CD4-positive, alpha-beta memory T cell (primary cell): ENCODE measurements around the gene WDR27. TPM values are rescaled to one million over a fixed set of nuclear protein-coding genes. Genes with fewer than 3 reads are reported as not detected.
"Not testable (repeated sequence)": the region's sequence is repeated elsewhere in the genome, so short reads cannot be mapped to it uniquely, and the experiment has no call there.

ENCODE experiments used
- CTCF ChIA-PET: fragments of 350-600 bp; sonication (Branson Sonifier 250); formaldehyde crosslinking; loops from one replicate; lab custom pipeline; 2021; ENCODE audit warnings: inconsistent platforms; ENCODE audit not compliant: partially characterized antibody; lab: Charles Lee
- POLR2A ChIA-PET: fragments of 350-600 bp; sonication (Branson Sonifier 250); formaldehyde crosslinking; loops from one replicate; lab custom pipeline; 2021; ENCODE audit not compliant: partially characterized antibody; lab: Charles Lee
- DNase-seq, 5 donors: peaks; one replicate each; pipeline versions ENCODE4 v3.0.0 to v3.0.0-alpha.2; 2020 to 2022; ENCODE audit warnings: mixed read lengths in 1 of 5
- H3K27ac ChIP-seq: one replicate; pipeline ENCODE4 v1.7.0; 2013; ENCODE audit warnings: low read depth, low read length
- H3K27me3 ChIP-seq: 2 replicates; pipeline ENCODE4 v1.7.0; 2013; ENCODE audit warnings: mild to moderate bottlenecking, low read length, moderate library complexity; ENCODE audit not compliant: insufficient read depth
- H3K36me3 ChIP-seq: 2 replicates; pipeline ENCODE4 v1.7.0; 2013; ENCODE audit warnings: mild to moderate bottlenecking, low read length, moderate library complexity; ENCODE audit not compliant: insufficient read depth
- H3K4me1 ChIP-seq: 2 replicates; pipeline ENCODE4 v1.7.0; 2013; ENCODE audit warnings: mild to moderate bottlenecking, low read length, moderate library complexity; ENCODE audit not compliant: insufficient read depth
- H3K4me3 ChIP-seq, 2 donors: one replicate each; pipeline ENCODE4 v1.7.0; 2013; ENCODE audit warnings: low read length in 2 of 2, mild to moderate bottlenecking in 1 of 2
- H3K9me3 ChIP-seq, 2 donors: one replicate each; pipeline ENCODE4 v1.7.0; 2013; ENCODE audit warnings: low read length in 2 of 2, control low read depth in 1 of 2; ENCODE audit not compliant: control insufficient read depth in 1 of 2
- H3K27ac Mint-ChIP-seq, 7 donors: one replicate each; pipeline ENCODE4 v1.8.0; 2020 to 2021; ENCODE audit warnings: mixed read lengths in 7 of 7, mild to moderate bottlenecking in 6 of 7, inconsistent platforms in 3 of 7, moderate library complexity in 3 of 7
- H3K27me3 Mint-ChIP-seq, 2 donors: one replicate each; pipeline ENCODE4 v1.8.0; 2020 to 2021; ENCODE audit warnings: mixed read lengths in 2 of 2
- H3K36me3 Mint-ChIP-seq, 2 donors: one replicate each; pipeline ENCODE4 v1.8.0; 2020 to 2021; ENCODE audit warnings: mixed read lengths in 2 of 2, inconsistent platforms in 1 of 2, mild to moderate bottlenecking in 1 of 2
- H3K4me1 Mint-ChIP-seq, 4 donors: one replicate each; pipeline ENCODE4 v1.8.0; 2020 to 2021; ENCODE audit warnings: mixed read lengths in 4 of 4, mild to moderate bottlenecking in 1 of 4
- H3K4me3 Mint-ChIP-seq, 8 donors: one replicate each; pipeline ENCODE4 v1.8.0; 2020 to 2021; ENCODE audit warnings: mixed read lengths in 8 of 8, mild to moderate bottlenecking in 7 of 8, moderate library complexity in 6 of 8, inconsistent platforms in 3 of 8
- H3K9me3 Mint-ChIP-seq, 8 donors: one replicate each; pipeline ENCODE4 v1.8.0; 2020 to 2021; ENCODE audit warnings: mixed read lengths in 8 of 8, mild to moderate bottlenecking in 5 of 8, inconsistent platforms in 3 of 8, moderate library complexity in 1 of 8
- intact Hi-C: fragments of 100-400 bp; cut with micrococcal nuclease; formaldehyde crosslinking; loops from one replicate; pipeline ENCODE4 v1.15.1; 2023
- polyA plus RNA-seq, 2 donors: library from polyadenylated mRNA; unstranded; fragments of 300-500 nt; fragmentation: Illumina TruSeq; gene quantifications; one replicate each; pipeline ENCODE4 v1.2.3, GENCODE V29; 2021
- total RNA-seq, 2 experiments: library from RNA; stranded (reverse); gene quantifications; one replicate each; pipeline ENCODE4 v1.2.3, GENCODE V29; 2021

Gene WDR27
- total and polyA plus RNA-seq, 4 experiments from 2014 or later: 5.9 to 82.8 (median 39.8) TPM

DNA sequence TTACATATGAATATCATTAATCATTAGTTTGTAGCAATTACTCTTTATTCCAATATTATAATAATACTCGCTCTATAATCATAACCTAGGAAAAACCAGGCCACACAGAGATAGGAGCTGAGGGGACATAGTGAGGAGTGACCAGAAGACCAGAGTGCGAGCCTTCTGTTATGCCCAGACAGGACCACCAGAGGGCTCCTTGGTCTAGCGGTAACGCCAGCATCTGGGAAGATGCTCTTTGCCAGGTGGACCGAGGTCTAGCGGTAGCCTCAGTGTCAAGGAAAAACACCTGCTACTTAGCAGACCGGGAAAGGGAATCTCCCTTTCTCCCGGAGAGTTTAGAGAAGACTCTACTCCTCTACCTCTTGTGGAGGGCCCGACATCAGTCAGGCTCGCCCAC lies 4.7 kb downstream of the WDR27 start:
- H3K36me3 ChIP-seq, H3K27ac ChIP-seq, H3K9me3 Mint-ChIP-seq, DNase-seq, H3K4me3 ChIP-seq, intact Hi-C loops, CTCF ChIA-PET, H3K27me3 Mint-ChIP-seq, H3K4me3 Mint-ChIP-seq, H3K9me3 ChIP-seq, POLR2A ChIA-PET, H3K27ac Mint-ChIP-seq, H3K27me3 ChIP-seq: not testable (repeated sequence)
- Mint-ChIP-seq H3K4me1 (peaks cover 9 to 34% (median 18%) of the 10 kb centered on the region in 4 donors), H3K36me3 (peaks cover 19 to 23% of the 10 kb centered on the region in 2 donors)
- H3K4me1 ChIP-seq: peaks cover 13% of the 10 kb centered on the region

GRCh38 chr6:169695131-169695530 lies 6.7 kb downstream of the WDR27 start:
- no peaks in the 10 kb centered on the region for H3K36me3 ChIP-seq
- ChIA-PET CTCF (no interaction called here), POLR2A (no interaction called here)
- H3K9me3 ChIP-seq: no peaks in the 10 kb centered on the region
- Mint-ChIP-seq H3K4me1 (peaks cover 6 to 23% (median 12%) of the 10 kb centered on the region in 4 donors), H3K27me3 (no peaks in the 10 kb centered on the region), H3K9me3 (peaks cover 0 to 13% (median 7%) of the 10 kb centered on the region in 8 donors), H3K4me3 (no peak overlapping the region), H3K36me3 (peaks cover 16 to 38% of the 10 kb centered on the region in 2 donors), H3K27ac (no peak overlapping the region)
- peaks cover 1% of the 10 kb centered on the region for H3K4me1 ChIP-seq
- H3K27ac ChIP-seq: no peak overlapping the region
- no peak overlapping the region for H3K4me3 ChIP-seq
- intact Hi-C loops: no loop called here
- H3K27me3 ChIP-seq: no peaks in the 10 kb centered on the region
- DNase-seq: no peak

DNA sequence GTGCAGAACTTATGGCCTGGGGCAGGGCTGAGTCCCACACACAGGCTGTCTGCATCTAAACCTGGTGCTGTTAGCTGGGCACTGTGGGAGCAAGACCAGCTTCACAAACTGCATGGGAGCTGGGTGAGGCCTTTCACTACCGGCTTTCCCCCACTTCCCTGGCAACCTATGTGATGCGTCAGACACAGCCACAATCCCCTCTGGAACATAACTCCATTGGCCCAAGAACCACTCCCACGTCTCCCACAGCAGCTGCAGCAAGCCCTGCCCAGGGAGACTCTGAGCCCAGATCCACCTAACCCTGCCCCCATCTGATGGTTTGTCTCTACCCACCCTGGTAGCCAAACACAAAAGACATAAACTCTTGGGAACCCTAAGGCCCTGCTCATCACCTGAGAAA lies 9.3 kb downstream of the WDR27 start:
- no peaks in the 10 kb centered on the region for H3K4me1 ChIP-seq
- no peak overlapping the region for H3K27ac Mint-ChIP-seq
- CTCF ChIA-PET: interaction anchor here (0.8 kb wide), 2 partner anchors 9 to 22 kb away, joined by 3 read pairs; no protein-coding TSS in a partner anchor
- DNase-seq: no peak
- H3K27me3 Mint-ChIP-seq: no peaks in the 10 kb centered on the region
- no peak overlapping the region for H3K27ac ChIP-seq
- POLR2A ChIA-PET: interaction anchor here (2.0 kb wide), 1 partner anchor 9 kb away, joined by 11 read pairs; the partner anchor contains the start of genes C6orf120 and WDR27
- H3K27me3 ChIP-seq: no peaks in the 10 kb centered on the region
- no peaks in the 10 kb centered on the region for H3K36me3 ChIP-seq
- H3K9me3 Mint-ChIP-seq: peaks cover 0 to 13% (median 7%) of the 10 kb centered on the region in 8 donors
- intact Hi-C loops: no loop called here
- H3K4me1 Mint-ChIP-seq: peaks cover 0 to 6% (median 2%) of the 10 kb centered on the region in 4 donors
- H3K36me3 Mint-ChIP-seq: peaks cover 30 to 60% of the 10 kb centered on the region in 2 donors
- no peak overlapping the region for H3K4me3 Mint-ChIP-seq
- no peaks in the 10 kb centered on the region for H3K9me3 ChIP-seq
- H3K4me3 ChIP-seq: no peak overlapping the region

- Mint-ChIP-seq H3K4me1 (peaks cover 0 to 6% (median 2%) of the 10 kb centered on the region in 4 donors), H3K27me3 (no peaks in the 10 kb centered on the region), H3K36me3 (peaks cover 41 to 71% of the 10 kb centered on the region in 2 donors), H3K9me3 (peaks cover 0 to 18% (median 13%) of the 10 kb centered on the region in 8 donors), H3K27ac (no peak overlapping the region), H3K4me3 (no peak overlapping the region)
- ChIA-PET CTCF (no interaction called here), POLR2A (interaction anchor here (2.0 kb wide), 1 partner anchor 10 kb away, joined by 11 read pairs; the partner anchor contains the start of genes C6orf120 and WDR27)
- Histone ChIP-seq H3K36me3 (no peaks in the 10 kb centered on the region), H3K4me3 (no peak overlapping the region), H3K4me1 (no peaks in the 10 kb centered on the region), H3K27me3 (no peaks in the 10 kb centered on the region), H3K9me3 (no peaks in the 10 kb centered on the region), H3K27ac (no peak overlapping the region)
- no peak for DNase-seq
- intact Hi-C loops: no loop called here
Observed at GRCh38 chr6:169691260-169691659, 10.6 kb downstream of the WDR27 start.

DNA sequence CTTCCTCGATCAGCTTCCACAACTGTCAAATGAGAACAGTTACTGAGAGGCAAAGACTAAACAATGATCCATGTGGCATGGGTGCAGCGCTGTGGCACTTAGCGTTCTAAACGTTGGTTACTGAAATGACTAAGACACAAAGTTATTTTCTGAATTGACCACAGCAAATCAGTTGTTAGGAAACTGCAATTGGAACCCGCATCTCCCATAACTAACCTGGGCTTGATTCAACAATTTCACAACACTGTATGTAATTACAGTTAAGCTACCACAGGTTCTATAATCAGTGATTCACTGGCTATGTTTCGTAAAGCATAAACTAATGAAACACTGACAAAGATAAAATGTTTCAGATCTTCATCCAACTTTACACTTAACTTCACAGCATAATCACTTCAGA lies 12.5 kb downstream of the WDR27 start:
- H3K4me1 Mint-ChIP-seq: peaks cover 0 to 6% (median 2%) of the 10 kb centered on the region in 4 donors

GRCh38 chr6:169685860-169686259 lies 16.0 kb downstream of the WDR27 start:
- Mint-ChIP-seq H3K36me3 (peaks cover 66 to 82% of the 10 kb centered on the region in 2 donors), H3K27me3 (no peaks in the 10 kb centered on the region), H3K4me3 (no peak overlapping the region), H3K9me3 (peaks cover 0 to 29% (median 16%) of the 10 kb centered on the region in 8 donors), H3K27ac (no peak overlapping the region), H3K4me1 (peaks cover 0 to 13% (median 5%) of the 10 kb centered on the region in 4 donors)
- peaks cover 4% of the 10 kb centered on the region for H3K36me3 ChIP-seq
- peaks cover 0 to 7% of the 10 kb centered on the region in 2 donors for H3K9me3 ChIP-seq
- H3K27me3 ChIP-seq: no peaks in the 10 kb centered on the region
- intact Hi-C loops: no loop called here
- ChIA-PET CTCF (no interaction called here), POLR2A (no interaction called here)
- H3K4me3 ChIP-seq: no peak overlapping the region
- H3K27ac ChIP-seq: no peak overlapping the region
- no peak for DNase-seq
- no peaks in the 10 kb centered on the region for H3K4me1 ChIP-seq

More for the DNA sequence above, 12.5 kb downstream of the WDR27 start:
- Histone ChIP-seq H3K9me3 (peaks cover 0 to 7% of the 10 kb centered on the region in 2 donors), H3K27ac (no peak overlapping the region), H3K4me1 (no peaks in the 10 kb centered on the region), H3K4me3 (no peak overlapping the region), H3K36me3 (peaks cover 4% of the 10 kb centered on the region), H3K27me3 (no peaks in the 10 kb centered on the region)
- DNase-seq: no peak
- peaks cover 0 to 32% (median 24%) of the 10 kb centered on the region in 8 donors for H3K9me3 Mint-ChIP-seq
- no peak overlapping the region for H3K27ac Mint-ChIP-seq
- CTCF ChIA-PET: no interaction called here
- peaks cover 52 to 78% of the 10 kb centered on the region in 2 donors for H3K36me3 Mint-ChIP-seq
- POLR2A ChIA-PET: no interaction called here
- intact Hi-C loops: no loop called here
- no peaks in the 10 kb centered on the region for H3K27me3 Mint-ChIP-seq
- H3K4me3 Mint-ChIP-seq: no peak overlapping the region

- no peaks in the 10 kb centered on the region for H3K4me1 ChIP-seq
- CTCF ChIA-PET: no interaction called here
- POLR2A ChIA-PET: interaction anchor here (0.7 kb wide), 1 partner anchor 17 kb away, joined by 3 read pairs; the partner anchor contains the start of genes C6orf120 and WDR27
- no peak overlapping the region for H3K4me3 ChIP-seq
- no peak overlapping the region for H3K27ac Mint-ChIP-seq
- DNase-seq: no peak
- peaks cover 4% of the 10 kb centered on the region for H3K36me3 ChIP-seq
- intact Hi-C loops: no loop called here
- H3K27ac ChIP-seq: no peak overlapping the region
- peaks cover 0 to 7% of the 10 kb centered on the region in 2 donors for H3K9me3 ChIP-seq
- H3K27me3 Mint-ChIP-seq: no peaks in the 10 kb centered on the region
- peaks cover 0 to 29% (median 18%) of the 10 kb centered on the region in 8 donors for H3K9me3 Mint-ChIP-seq
- H3K27me3 ChIP-seq: no peaks in the 10 kb centered on the region
- H3K4me3 Mint-ChIP-seq: no peak overlapping the region
- peaks cover 0 to 7% (median 5%) of the 10 kb centered on the region in 4 donors for H3K4me1 Mint-ChIP-seq
- peaks cover 73 to 82% of the 10 kb centered on the region in 2 donors for H3K36me3 Mint-ChIP-seq
Observed at GRCh38 chr6:169684056-169684455, 17.8 kb downstream of the WDR27 start.
